ENCODE results near the gene LAMA5. TPM values are rescaled to one million over a fixed set of nuclear protein-coding genes. Genes with fewer than 3 reads are reported as not detected.

The LAMA5 gene, protein sequence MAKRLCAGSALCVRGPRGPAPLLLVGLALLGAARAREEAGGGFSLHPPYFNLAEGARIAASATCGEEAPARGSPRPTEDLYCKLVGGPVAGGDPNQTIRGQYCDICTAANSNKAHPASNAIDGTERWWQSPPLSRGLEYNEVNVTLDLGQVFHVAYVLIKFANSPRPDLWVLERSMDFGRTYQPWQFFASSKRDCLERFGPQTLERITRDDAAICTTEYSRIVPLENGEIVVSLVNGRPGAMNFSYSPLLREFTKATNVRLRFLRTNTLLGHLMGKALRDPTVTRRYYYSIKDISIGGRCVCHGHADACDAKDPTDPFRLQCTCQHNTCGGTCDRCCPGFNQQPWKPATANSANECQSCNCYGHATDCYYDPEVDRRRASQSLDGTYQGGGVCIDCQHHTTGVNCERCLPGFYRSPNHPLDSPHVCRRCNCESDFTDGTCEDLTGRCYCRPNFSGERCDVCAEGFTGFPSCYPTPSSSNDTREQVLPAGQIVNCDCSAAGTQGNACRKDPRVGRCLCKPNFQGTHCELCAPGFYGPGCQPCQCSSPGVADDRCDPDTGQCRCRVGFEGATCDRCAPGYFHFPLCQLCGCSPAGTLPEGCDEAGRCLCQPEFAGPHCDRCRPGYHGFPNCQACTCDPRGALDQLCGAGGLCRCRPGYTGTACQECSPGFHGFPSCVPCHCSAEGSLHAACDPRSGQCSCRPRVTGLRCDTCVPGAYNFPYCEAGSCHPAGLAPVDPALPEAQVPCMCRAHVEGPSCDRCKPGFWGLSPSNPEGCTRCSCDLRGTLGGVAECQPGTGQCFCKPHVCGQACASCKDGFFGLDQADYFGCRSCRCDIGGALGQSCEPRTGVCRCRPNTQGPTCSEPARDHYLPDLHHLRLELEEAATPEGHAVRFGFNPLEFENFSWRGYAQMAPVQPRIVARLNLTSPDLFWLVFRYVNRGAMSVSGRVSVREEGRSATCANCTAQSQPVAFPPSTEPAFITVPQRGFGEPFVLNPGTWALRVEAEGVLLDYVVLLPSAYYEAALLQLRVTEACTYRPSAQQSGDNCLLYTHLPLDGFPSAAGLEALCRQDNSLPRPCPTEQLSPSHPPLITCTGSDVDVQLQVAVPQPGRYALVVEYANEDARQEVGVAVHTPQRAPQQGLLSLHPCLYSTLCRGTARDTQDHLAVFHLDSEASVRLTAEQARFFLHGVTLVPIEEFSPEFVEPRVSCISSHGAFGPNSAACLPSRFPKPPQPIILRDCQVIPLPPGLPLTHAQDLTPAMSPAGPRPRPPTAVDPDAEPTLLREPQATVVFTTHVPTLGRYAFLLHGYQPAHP (N-terminal part only)
- total RNA-seq, result under 1 TPM; 0.38 to 0.91 TPM

- Mint-ChIP-seq H3K9me3 (no peaks in the 10 kb centered on the region), H3K4me3 (peak within 1 kb of the TSS; percentile 32), H3K27me3 (peaks cover 53% of the 10 kb centered on the region), H3K36me3 (no peaks in the 10 kb centered on the region), H3K4me1 (peaks cover 5% of the 10 kb centered on the region), H3K27ac (no peak within 1 kb of the TSS)
- no peak for DNase-seq
These were observed at the start of gene LAMA5 for GRCh38 chr20:62367136-62367632. Gene LAMA5, minus strand, starts transcription at chr20:62367312. Its CDS starts 67 bp downstream, at chr20:62367245.

- DNase-seq, result no peak
- no peaks in the 10 kb centered on the region for H3K9me3 Mint-ChIP-seq
- no peaks in the 10 kb centered on the region for H3K4me1 Mint-ChIP-seq
- H3K27ac Mint-ChIP-seq, result no peak overlapping the region
- H3K36me3 Mint-ChIP-seq, result no peaks in the 10 kb centered on the region
- H3K27me3 Mint-ChIP-seq, result no peaks in the 10 kb centered on the region
- H3K4me3 Mint-ChIP-seq, result no peak overlapping the region
These were observed 48.4 kb upstream of the LAMA5 start for GRCh38 chr20:62415354-62416111.

- Mint-ChIP-seq H3K27ac (no peak overlapping the region), H3K36me3 (no peaks in the 10 kb centered on the region), H3K27me3 (no peaks in the 10 kb centered on the region), H3K4me1 (peaks cover 4% of the 10 kb centered on the region), H3K9me3 (no peaks in the 10 kb centered on the region), H3K4me3 (no peak overlapping the region)
- no peak for DNase-seq
These were observed 46.9 kb upstream of the LAMA5 start for GRCh38 chr20:62413896-62414481.

- no peaks in the 10 kb centered on the region for H3K9me3 Mint-ChIP-seq
- no peak for DNase-seq
- H3K4me1 Mint-ChIP-seq, result peaks cover 4% of the 10 kb centered on the region
- H3K36me3 Mint-ChIP-seq, result no peaks in the 10 kb centered on the region
- H3K27me3 Mint-ChIP-seq, result no peaks in the 10 kb centered on the region
- no peak overlapping the region for H3K4me3 Mint-ChIP-seq
- H3K27ac Mint-ChIP-seq, result no peak overlapping the region
These were observed 46.0 kb upstream of the LAMA5 start for GRCh38 chr20:62413025-62413570.

DNA sequence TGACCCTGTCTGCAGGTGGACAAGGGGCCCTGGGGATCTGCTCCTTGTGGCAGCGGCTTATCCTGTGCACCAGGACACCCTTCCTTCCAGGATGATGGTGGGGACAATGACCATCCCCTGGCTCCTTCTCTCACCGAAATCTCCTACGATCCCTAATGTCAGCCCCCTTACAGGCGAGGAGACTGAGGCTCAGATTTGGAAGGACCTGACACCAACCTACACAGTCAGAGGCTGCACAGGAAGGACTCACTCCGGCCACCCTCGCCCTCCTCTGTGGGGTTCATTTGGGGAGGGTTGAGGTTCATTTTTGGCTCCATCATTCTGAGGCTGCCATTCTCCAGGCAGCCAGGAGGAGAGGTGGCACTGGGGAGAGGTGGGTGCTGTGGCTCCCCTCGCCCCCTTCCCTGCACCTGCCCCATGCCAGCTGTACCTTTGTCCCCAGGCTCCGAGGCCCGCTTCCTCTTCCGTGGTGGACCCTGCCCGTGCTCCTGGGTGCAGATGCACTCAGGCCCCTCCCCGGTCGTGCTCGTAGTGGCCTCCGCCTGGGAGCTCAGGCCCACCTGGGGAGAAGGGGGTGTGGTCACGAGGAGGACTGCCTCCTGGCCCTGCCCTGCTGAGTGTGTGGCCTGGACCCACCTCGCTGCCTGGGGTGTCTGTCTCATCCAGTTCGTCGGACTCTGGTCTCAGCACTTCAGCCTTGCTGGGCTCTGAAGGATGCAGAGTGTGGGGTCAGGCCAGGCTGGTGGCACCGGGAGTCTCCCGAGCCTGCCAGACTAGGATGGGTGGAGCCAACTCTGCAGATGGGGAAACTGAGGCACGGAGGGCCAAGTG, 45.3 kb upstream of the LAMA5 start:
- Mint-ChIP-seq H3K9me3 (no peaks in the 10 kb centered on the region), H3K4me1 (peaks cover 6% of the 10 kb centered on the region), H3K4me3 (no peak overlapping the region), H3K27me3 (no peaks in the 10 kb centered on the region), H3K36me3 (no peaks in the 10 kb centered on the region), H3K27ac (no peak overlapping the region)
- DNase-seq, result no peak

DNA sequence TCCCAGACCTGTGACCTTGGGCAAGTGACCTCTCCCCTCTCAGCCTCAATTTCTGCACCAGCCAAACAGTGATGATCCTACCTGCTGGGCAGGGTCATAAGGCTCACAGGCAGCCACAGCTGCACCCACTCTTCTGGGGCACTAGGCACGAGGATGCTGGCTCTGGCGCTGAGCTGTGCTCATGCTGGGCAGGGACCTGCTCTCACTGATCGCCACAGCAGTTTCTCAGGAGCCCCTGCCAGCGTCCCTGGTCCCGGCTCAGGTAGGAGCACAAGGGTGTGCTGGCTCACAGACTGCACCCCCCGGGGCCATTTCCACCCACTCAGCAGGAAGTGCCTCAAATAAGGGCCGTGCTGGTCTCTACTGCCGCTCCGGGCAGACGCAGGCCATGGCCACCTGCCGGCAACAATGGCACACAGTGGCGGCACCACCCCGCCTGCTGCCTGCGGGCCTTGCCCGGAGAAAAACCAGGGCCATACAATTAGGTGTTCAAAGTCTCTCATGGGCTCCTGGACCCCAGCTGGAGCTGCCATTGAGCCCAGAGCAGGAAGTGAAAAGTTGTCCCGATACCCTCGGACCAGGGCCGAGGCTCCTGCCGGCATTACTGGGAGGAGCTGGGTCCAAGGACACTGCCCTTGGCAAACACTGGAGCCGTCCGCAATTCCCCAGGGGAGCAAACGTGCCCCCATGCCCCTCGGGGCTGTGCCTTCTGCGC, 44.5 kb upstream of the LAMA5 start:
- Mint-ChIP-seq H3K36me3 (no peaks in the 10 kb centered on the region), H3K9me3 (no peaks in the 10 kb centered on the region), H3K4me3 (no peak overlapping the region), H3K27me3 (no peaks in the 10 kb centered on the region), H3K27ac (no peak overlapping the region), H3K4me1 (peaks cover 6% of the 10 kb centered on the region)
- no peak for DNase-seq

DNA sequence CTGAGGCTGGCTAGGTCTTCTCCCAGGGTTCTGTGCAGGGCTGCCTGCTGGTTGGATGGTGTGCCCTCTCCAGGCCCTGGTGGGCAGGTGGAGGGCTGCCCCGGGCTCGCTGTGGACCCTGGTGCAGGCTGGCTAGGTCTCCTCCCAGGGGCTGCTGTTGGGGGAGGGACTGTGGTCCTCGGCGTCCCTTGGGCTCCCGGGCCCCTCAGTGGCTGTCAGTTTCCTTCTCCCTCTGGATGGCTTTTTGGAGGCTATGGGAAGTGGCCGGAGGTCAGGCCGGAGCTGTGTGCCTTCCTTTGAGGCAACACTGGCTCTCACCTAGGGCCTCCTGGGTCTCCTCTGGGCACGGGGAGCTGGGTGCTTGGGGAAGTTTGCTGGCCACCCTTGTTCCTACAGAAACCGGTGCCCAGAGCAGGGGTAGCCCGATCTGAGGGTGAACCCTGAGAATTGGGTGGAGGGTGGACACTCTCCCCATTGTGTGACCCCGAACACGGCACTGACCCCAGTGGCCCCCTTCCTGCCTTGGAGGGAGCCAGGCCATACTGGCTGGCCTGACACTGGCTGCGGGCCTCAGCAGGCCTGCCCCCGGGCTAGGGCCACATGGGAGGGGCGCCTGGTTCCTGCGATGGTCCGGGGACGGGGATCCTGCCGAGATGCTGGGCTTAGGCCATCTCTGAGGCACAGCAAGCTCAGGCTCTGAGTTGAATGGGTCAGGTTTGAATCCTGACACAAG, 43.8 kb upstream of the LAMA5 start:
- H3K4me3 Mint-ChIP-seq, result no peak overlapping the region
- H3K27me3 Mint-ChIP-seq, result no peaks in the 10 kb centered on the region
- H3K36me3 Mint-ChIP-seq, result no peaks in the 10 kb centered on the region
- DNase-seq, result no peak
- no peak overlapping the region for H3K27ac Mint-ChIP-seq
- H3K4me1 Mint-ChIP-seq, result peaks cover 10% of the 10 kb centered on the region
- H3K9me3 Mint-ChIP-seq, result no peaks in the 10 kb centered on the region

DNA sequence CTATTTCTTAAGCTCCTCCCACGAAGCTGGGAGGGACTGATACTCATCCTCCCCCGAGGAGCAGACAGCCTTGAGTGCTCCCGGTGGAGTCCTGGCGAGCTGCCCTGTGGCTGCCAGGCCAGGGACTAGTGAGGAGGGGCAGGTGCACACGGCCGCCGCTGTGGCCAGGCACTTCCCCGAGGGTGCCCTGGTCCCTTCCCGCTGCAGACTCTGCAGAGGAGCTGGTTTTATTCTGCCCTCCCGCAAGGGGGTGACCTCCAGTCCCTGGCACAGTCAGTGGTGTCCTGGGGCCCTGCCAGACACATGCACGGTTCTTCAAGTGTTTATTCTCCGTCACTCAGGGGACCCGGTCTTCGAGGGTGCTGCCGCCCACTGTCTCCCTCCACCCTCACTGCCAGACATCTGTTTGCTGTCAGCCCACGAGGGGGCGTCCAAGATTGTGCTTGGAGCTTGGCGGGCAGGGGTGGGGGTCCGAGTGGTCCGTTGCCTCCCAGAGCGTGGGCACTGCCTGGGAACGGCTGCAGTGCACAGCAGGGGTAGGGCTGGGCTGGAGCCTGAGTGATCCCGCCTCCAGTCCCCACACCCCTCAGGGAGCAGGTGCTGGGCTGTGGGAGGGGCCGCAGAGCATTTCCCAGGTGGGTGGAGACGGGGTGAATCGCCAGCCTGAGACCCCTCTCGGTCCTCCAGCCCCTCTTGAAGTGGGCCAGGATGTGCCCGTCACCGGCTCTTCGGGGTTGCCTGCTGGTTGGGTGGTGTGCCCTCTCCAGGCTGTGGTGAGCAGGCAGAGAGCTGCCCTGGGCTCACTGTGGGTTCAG, 43.0 kb upstream of the LAMA5 start:
- no peaks in the 10 kb centered on the region for H3K9me3 Mint-ChIP-seq
- peaks cover 15% of the 10 kb centered on the region for H3K4me1 Mint-ChIP-seq
- no peaks in the 10 kb centered on the region for H3K27me3 Mint-ChIP-seq
- no peaks in the 10 kb centered on the region for H3K36me3 Mint-ChIP-seq
- H3K4me3 Mint-ChIP-seq, result no peak overlapping the region
- peak; percentile 54 for DNase-seq
- H3K27ac Mint-ChIP-seq, result no peak overlapping the region

GRCh38 chr20:62409086-62409853, 42.2 kb upstream of the LAMA5 start:
- no peak overlapping the region for H3K4me3 Mint-ChIP-seq
- H3K4me1 Mint-ChIP-seq, result peaks cover 17% of the 10 kb centered on the region
- no peak overlapping the region for H3K27ac Mint-ChIP-seq

GRCh38 chr20:62408640-62409039, 41.5 kb upstream of the LAMA5 start:
- no peaks in the 10 kb centered on the region for H3K27me3 Mint-ChIP-seq
- H3K9me3 Mint-ChIP-seq, result no peaks in the 10 kb centered on the region
- H3K27ac Mint-ChIP-seq, result no peak overlapping the region
- H3K36me3 Mint-ChIP-seq, result no peaks in the 10 kb centered on the region
- DNase-seq, result no peak
- H3K4me3 Mint-ChIP-seq, result no peak overlapping the region
- peaks cover 20% of the 10 kb centered on the region for H3K4me1 Mint-ChIP-seq

More at GRCh38 chr20:62409086-62409853, 42.2 kb upstream of the LAMA5 start:
- H3K9me3 Mint-ChIP-seq, result no peaks in the 10 kb centered on the region
- DNase-seq, result no peak
- H3K27me3 Mint-ChIP-seq, result no peaks in the 10 kb centered on the region
- H3K36me3 Mint-ChIP-seq, result no peaks in the 10 kb centered on the region

GRCh38 chr20:62408055-62408454, 40.9 kb upstream of the LAMA5 start:
- Mint-ChIP-seq H3K4me1 (peaks cover 20% of the 10 kb centered on the region), H3K4me3 (no peak overlapping the region), H3K27ac (peak overlapping the region; percentile 88), H3K36me3 (no peaks in the 10 kb centered on the region), H3K27me3 (no peaks in the 10 kb centered on the region), H3K9me3 (no peaks in the 10 kb centered on the region)
- DNase-seq, result no peak

Measured in activated naive CD8-positive, alpha-beta T cell treated with anti-CD3 and anti-CD28 coated beads for 36 hours (primary cell).